Neuron (in vitro differentiated cells): Measurements from ENCODE around the gene BCAP31.

Source experiments
- H2AFZ ChIP-seq: one replicate; pipeline ENCODE4 v1.6.1; 2013; ENCODE audit warnings: low read depth, mild to moderate bottlenecking, inconsistent platforms, low read length, moderate library complexity
- H3K27me3 ChIP-seq: one replicate; pipeline ENCODE4 v1.6.1; 2013; ENCODE audit warnings: low read length; ENCODE audit not compliant: insufficient read depth
- H3K36me3 ChIP-seq: one replicate; pipeline ENCODE4 v1.6.1; 2013; ENCODE audit warnings: low read length; ENCODE audit not compliant: insufficient read depth
- H3K4me1 ChIP-seq: one replicate; pipeline ENCODE4 v1.6.1; 2013; ENCODE audit warnings: low read length; ENCODE audit not compliant: insufficient read depth
- H3K4me3 ChIP-seq: 2 replicates; pipeline ENCODE4 v1.5.1; 2013; ENCODE audit warnings: mild to moderate bottlenecking, low read length, moderate library complexity
- H3K9me3 ChIP-seq: one replicate; pipeline ENCODE4 v1.6.1; 2013; ENCODE audit warnings: low read length

The BCAP31 gene

DNA sequence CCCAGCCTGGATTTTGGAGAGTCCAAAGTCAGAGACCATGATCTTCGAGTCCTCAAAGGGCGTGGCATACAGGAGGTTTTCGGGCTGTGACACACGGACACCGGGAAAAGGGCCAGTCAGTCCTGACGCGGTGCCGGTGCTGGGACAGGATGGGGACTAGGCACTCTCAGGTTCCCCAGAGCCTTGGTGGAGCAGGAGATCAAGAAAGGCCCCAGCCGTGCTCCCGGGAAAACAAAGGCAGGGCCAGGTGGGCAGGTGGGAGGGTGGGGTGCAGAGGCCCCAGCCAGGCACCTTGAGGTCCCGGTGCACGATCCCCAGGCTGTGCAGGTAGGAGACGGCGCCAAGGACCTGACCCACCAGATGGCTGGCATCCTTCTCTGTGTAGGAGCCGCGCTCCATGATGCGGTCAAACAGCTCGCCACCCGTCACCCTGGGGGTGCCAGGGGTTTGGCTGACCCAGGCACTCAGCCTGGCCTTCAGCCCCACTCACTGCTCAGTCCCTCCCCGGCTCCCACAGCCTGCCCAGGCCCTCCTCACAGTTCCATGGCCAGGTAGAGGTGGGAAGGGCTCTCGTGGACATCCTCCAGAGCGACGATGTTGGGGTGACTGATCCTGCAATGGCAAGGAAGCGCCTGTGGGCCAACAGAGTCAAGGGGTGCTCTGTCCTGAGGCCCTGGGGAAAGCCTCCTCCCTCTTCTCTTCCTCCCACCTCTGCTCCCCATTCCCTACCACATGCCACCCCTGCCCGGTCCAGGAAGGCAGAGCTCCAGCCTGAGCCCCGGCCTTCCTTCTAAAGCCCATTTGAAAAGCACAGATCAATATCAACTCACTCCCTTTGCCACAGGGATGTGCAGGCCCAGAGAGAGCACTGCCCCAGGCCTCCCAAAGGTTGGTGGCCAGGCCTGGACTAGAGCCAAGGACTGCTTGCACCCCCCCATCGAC lies 52.3 kb downstream of the BCAP31 start:
- no peak overlapping the region for H3K4me3 ChIP-seq
- H3K27me3 ChIP-seq, result peaks cover 2% of the 10 kb centered on the region
- H3K9me3 ChIP-seq, result no peaks in the 10 kb centered on the region
- H3K4me1 ChIP-seq, result no peaks in the 10 kb centered on the region
- H2AFZ ChIP-seq, result no peak overlapping the region
- no peaks in the 10 kb centered on the region for H3K36me3 ChIP-seq

- Histone ChIP-seq H3K36me3 (no peaks in the 10 kb centered on the region), H2AFZ (no peak overlapping the region), H3K4me1 (no peaks in the 10 kb centered on the region), H3K9me3 (no peaks in the 10 kb centered on the region), H3K27me3 (peaks cover 2% of the 10 kb centered on the region), H3K4me3 (no peak overlapping the region)
Observed at GRCh38 chrX:153670748-153671588, 53.2 kb downstream of the BCAP31 start.

GRCh38 chrX:153669901-153670731 lies 54.1 kb downstream of the BCAP31 start:
- Histone ChIP-seq H2AFZ (no peak overlapping the region), H3K4me1 (no peaks in the 10 kb centered on the region), H3K4me3 (no peak overlapping the region), H3K36me3 (no peaks in the 10 kb centered on the region), H3K27me3 (peaks cover 2% of the 10 kb centered on the region), H3K9me3 (peaks cover 3% of the 10 kb centered on the region)

- peaks cover 5% of the 10 kb centered on the region for H3K27me3 ChIP-seq
- H3K4me3 ChIP-seq, result no peak overlapping the region
- H3K36me3 ChIP-seq, result no peaks in the 10 kb centered on the region
- peaks cover 3% of the 10 kb centered on the region for H3K9me3 ChIP-seq
- no peaks in the 10 kb centered on the region for H3K4me1 ChIP-seq
- no peak overlapping the region for H2AFZ ChIP-seq
Observed at GRCh38 chrX:153669174-153669890, 54.9 kb downstream of the BCAP31 start.

DNA sequence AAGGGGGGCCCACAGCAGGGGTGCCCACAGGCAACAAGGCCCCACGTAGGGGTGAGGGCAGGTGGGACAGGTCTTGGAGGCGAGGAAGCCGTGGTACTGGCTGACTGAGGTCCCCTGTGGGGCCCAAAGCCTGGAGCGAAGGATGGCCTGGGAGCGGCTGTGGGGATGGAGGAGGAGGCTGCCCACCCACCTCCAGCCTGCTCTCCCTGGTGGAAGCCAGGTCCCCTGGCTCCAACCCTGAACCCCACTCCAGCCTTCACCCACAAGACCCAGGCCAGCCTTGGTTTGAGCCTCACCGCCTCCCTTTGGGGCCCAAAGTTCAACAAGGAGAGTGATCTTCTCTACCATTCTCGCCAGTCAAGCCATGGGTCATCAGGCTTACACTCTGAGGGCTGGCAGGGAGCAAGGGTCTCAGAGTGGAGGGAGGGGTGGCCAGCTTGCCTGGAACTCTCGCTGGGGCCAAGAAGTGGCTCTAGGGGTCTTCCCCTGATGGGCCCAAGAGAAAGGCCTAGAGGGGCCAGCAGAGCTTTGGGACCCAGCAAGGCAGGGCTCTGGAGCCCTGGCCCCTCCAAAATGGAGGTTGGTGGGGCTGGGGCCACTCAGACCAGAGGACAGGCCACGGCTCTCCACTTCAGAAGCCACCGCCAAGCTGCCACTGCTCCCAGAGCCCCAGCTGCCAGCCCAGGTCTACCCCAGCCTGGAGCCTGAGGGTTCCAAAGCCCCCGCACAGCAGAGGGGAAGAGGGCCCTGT lies 55.6 kb downstream of the BCAP31 start:
- no peaks in the 10 kb centered on the region for H3K36me3 ChIP-seq

DNA sequence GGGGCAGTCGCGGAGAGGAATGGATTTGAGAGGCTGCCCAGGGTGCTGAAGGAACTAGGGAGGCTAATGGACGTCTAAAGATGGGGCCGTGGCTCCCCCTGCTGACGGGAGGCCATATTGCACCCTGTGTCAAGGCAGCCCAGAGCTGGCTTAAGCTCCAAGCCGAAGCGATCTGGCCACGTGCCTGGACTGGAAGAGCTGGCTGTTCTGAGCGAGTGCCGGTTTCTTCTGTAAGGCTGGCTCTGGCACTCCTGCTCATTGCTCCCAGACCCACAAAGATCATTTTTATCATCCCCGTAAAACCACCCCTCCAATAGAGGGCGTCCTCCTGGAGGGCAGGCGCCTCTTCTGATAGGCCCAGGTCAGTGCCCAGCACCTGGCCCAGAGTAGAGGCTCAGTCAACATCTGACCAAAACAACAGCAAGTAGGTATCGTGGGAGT lies 56.2 kb downstream of the BCAP31 start:
- Histone ChIP-seq H3K4me3 (no peak overlapping the region), H3K4me1 (no peaks in the 10 kb centered on the region), H2AFZ (no peak overlapping the region), H3K9me3 (peaks cover 3% of the 10 kb centered on the region), H3K36me3 (no peaks in the 10 kb centered on the region), H3K27me3 (peaks cover 2% of the 10 kb centered on the region)

More for the DNA sequence above, 55.6 kb downstream of the BCAP31 start:
- H3K27me3 ChIP-seq, result peaks cover 2% of the 10 kb centered on the region
- H2AFZ ChIP-seq, result no peak overlapping the region
- H3K9me3 ChIP-seq, result peaks cover 3% of the 10 kb centered on the region
- no peak overlapping the region for H3K4me3 ChIP-seq
- no peaks in the 10 kb centered on the region for H3K4me1 ChIP-seq

DNA sequence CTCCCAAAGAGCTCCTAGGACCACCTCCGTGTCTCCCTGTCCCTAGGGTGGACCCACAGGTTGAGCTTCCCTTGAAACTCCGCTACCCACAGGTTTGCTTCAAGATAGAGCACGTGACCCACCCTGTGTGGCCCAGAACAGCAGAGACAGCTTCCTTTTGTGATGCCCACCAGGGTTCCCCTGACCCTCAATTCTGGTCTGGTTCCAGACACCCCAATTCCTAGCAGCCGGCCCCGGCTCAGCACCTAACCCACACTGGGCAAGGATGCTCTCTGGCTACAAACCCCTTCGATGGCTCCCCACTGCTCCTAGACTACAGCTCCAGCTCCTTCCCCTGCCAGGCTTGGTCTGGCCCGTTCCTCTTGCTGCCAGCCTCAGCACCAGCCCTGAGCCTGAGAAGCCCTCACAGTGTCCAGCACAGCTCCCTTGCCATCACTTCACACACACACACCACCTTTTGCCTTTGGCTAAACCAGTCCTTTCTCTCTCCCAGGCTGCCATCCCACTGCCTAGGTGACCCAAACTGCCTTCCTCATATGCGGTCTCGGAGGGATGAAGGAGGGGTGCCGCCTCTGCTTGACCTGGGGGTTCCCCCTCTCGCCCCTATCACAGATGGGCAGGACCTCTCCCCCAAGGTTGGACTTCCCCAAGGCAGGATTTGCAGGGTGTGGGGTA lies 56.8 kb downstream of the BCAP31 start:
- H3K27me3 ChIP-seq, result peaks cover 3% of the 10 kb centered on the region
- peaks cover 3% of the 10 kb centered on the region for H3K9me3 ChIP-seq
- H3K4me3 ChIP-seq, result no peak overlapping the region
- H3K36me3 ChIP-seq, result no peaks in the 10 kb centered on the region
- H2AFZ ChIP-seq, result no peak overlapping the region
- no peaks in the 10 kb centered on the region for H3K4me1 ChIP-seq

- Histone ChIP-seq H3K4me3 (no peak overlapping the region), H3K27me3 (peaks cover 13% of the 10 kb centered on the region), H2AFZ (no peak overlapping the region), H3K36me3 (no peaks in the 10 kb centered on the region), H3K4me1 (no peaks in the 10 kb centered on the region), H3K9me3 (peaks cover 6% of the 10 kb centered on the region)
Observed at GRCh38 chrX:153665726-153666306, 58.4 kb downstream of the BCAP31 start.

- Histone ChIP-seq H3K9me3 (peaks cover 6% of the 10 kb centered on the region), H3K4me1 (no peaks in the 10 kb centered on the region), H3K4me3 (no peak overlapping the region), H2AFZ (no peak overlapping the region), H3K36me3 (no peaks in the 10 kb centered on the region), H3K27me3 (peaks cover 17% of the 10 kb centered on the region)
Observed at GRCh38 chrX:153662266-153662665, 61.9 kb downstream of the BCAP31 start.

- peaks cover 20% of the 10 kb centered on the region for H3K27me3 ChIP-seq
- no peak overlapping the region for H3K4me3 ChIP-seq
- peaks cover 4% of the 10 kb centered on the region for H3K9me3 ChIP-seq
- H3K36me3 ChIP-seq, result no peaks in the 10 kb centered on the region
- H3K4me1 ChIP-seq, result no peaks in the 10 kb centered on the region
- no peak overlapping the region for H2AFZ ChIP-seq
Observed at GRCh38 chrX:153659268-153659667, 64.9 kb downstream of the BCAP31 start.

GRCh38 chrX:153657161-153657560 lies 67.0 kb downstream of the BCAP31 start:
- Histone ChIP-seq H2AFZ (no peak overlapping the region), H3K4me1 (no peaks in the 10 kb centered on the region), H3K36me3 (no peaks in the 10 kb centered on the region), H3K27me3 (peaks cover 17% of the 10 kb centered on the region), H3K4me3 (no peak overlapping the region), H3K9me3 (peaks cover 5% of the 10 kb centered on the region)
